HFFc6 (cell line): ENCODE measurements around the gene KDR. TPM values are rescaled to one million over a fixed set of nuclear protein-coding genes. Genes with fewer than 3 reads are reported as not detected.

Source experiments
- DNase-seq: peaks from one replicate; pipeline ENCODE4 v3.0.0-alpha.2; 2018
- H3K27ac Mint-ChIP-seq: 2 replicates; pipeline ENCODE4 v1.8.0; 2020; ENCODE audit warnings: mild to moderate bottlenecking, mixed read lengths
- H3K27me3 Mint-ChIP-seq: 2 replicates; pipeline ENCODE4 v1.8.0; 2021; ENCODE audit warnings: mild to moderate bottlenecking, moderate library complexity, mixed read lengths; ENCODE audit not compliant: insufficient read depth
- H3K36me3 Mint-ChIP-seq: 2 replicates; pipeline ENCODE4 v1.8.0; 2021; ENCODE audit warnings: low read depth, mixed read lengths
- H3K4me1 Mint-ChIP-seq: 2 replicates; pipeline ENCODE4 v1.8.0; 2020; ENCODE audit warnings: low read depth, mixed read lengths
- H3K4me3 Mint-ChIP-seq: 2 replicates; pipeline ENCODE4 v1.8.0; 2020; ENCODE audit warnings: mild to moderate bottlenecking, moderate library complexity, mixed read lengths
- H3K9me3 Mint-ChIP-seq: 2 replicates; pipeline ENCODE4 v1.8.0; 2020; ENCODE audit warnings: mild to moderate bottlenecking, mixed read lengths
- CTCF ChIP-seq: fragments of 200-600 bp; sonication (generic); IDR thresholded peaks from 2 replicates; pipeline ENCODE4 v1.5.0; 2021; ENCODE audit warnings: antibody characterized with exemption, mild to moderate bottlenecking
- total RNA-seq, 6 experiments: library from RNA; stranded (reverse); fragmentation: NEBNext Ultra II Directional; extraction: Animal tissue kit (Norgen Biotek cat#: 25700); gene quantifications; 2 replicates in 1 of 6; 3 replicates in 5 of 6; pipeline ENCODE4 v1.2.3, GENCODE V29; 2021

KDR gene
- total RNA-seq, 6 experiments from 2014 or later: not detected

DNA sequence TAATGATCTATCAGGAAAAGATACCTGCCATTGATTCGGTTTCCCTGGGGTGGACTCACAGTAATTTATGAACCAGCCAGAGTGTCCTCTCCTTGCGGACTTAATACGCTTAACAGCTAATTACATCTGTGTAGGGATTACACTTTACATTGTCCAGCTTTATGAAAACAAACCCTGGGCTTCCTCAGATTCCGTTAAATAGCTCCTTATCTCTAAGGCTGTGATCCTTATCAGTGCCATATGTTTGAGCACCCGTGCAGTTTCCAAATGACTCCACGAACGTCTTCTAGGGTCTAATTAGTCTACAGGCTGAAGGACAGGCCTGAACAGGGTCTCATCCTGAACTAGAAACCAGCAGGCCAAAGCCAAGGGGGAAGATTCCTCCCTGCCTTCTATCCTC lies 56.9 kb downstream of the KDR start:
- H3K4me3 Mint-ChIP-seq: no peak overlapping the region
- DNase-seq: no peak
- no peaks in the 10 kb centered on the region for H3K9me3 Mint-ChIP-seq
- TF ChIP-seq CTCF: no peak
- no peaks in the 10 kb centered on the region for H3K36me3 Mint-ChIP-seq
- H3K4me1 Mint-ChIP-seq: no peaks in the 10 kb centered on the region
- H3K27ac Mint-ChIP-seq: no peak overlapping the region
- H3K27me3 Mint-ChIP-seq: peaks cover 8% of the 10 kb centered on the region; the same call in 1 of the 2 replicates

DNA sequence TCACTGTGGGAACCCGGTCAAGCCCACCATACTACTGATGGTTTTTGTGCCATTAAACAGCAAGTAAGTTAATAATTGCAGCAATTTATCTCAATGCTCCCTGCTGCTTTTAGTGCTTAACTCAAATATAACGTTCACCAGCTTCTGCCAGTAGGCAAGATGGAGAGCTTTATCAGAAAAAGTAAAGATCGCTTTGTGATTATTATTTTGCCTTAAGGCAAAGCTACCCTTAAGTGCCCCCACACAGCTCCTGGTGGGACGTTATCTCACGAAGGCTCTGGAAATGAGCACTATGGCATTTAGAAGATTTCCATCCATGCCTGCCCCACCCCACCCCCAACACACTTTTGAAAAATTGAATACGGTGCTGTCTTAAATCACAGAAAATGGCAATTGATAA lies 59.4 kb downstream of the KDR start:
- no peak for TF ChIP-seq CTCF
- Mint-ChIP-seq H3K4me3 (no peak overlapping the region), H3K4me1 (no peaks in the 10 kb centered on the region), H3K36me3 (no peaks in the 10 kb centered on the region), H3K27ac (no peak overlapping the region), H3K27me3 (peaks cover 8% of the 10 kb centered on the region; the same call in 1 of the 2 replicates), H3K9me3 (no peaks in the 10 kb centered on the region)
- no peak for DNase-seq

DNA sequence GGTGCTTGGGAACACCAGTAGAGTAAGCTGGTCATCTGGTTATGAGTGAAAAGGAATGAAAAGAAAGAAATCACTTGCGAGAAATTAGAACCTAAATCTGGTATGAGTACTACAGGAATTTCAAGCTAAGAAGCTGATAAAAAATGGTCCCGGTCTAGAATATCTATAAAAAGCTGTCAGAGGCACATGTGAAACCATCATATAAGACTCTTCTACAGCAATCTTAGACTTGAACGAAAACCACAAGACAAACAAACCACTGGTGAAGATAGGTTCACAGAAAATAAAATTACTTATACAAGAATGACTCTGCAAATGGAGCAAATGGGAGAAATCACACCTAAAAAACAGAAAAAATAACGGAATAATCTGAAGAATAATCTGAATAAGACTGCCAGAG lies 69.9 kb downstream of the KDR start:
- Mint-ChIP-seq H3K9me3 (no peaks in the 10 kb centered on the region), H3K4me1 (no peaks in the 10 kb centered on the region), H3K27ac (no peak overlapping the region), H3K4me3 (no peak overlapping the region), H3K36me3 (no peaks in the 10 kb centered on the region), H3K27me3 (peaks cover 1% of the 10 kb centered on the region; the same call in 1 of the 2 replicates)
- TF ChIP-seq CTCF: no peak
- DNase-seq: no peak

- no peaks in the 10 kb centered on the region for H3K36me3 Mint-ChIP-seq
- H3K27ac Mint-ChIP-seq: no peak overlapping the region
- no peak overlapping the region for H3K4me3 Mint-ChIP-seq
- no peaks in the 10 kb centered on the region for H3K9me3 Mint-ChIP-seq
- no peak for DNase-seq
- TF ChIP-seq CTCF: no peak
- peaks cover 1% of the 10 kb centered on the region; the same call in 1 of the 2 replicates for H3K27me3 Mint-ChIP-seq
- H3K4me1 Mint-ChIP-seq: no peaks in the 10 kb centered on the region
These were observed 73.9 kb downstream of the KDR start for GRCh38 chr4:55051532-55051931.

- H3K9me3 Mint-ChIP-seq: no peaks in the 10 kb centered on the region
- DNase-seq: no peak
- no peak overlapping the region for H3K27ac Mint-ChIP-seq
- H3K4me1 Mint-ChIP-seq: no peaks in the 10 kb centered on the region
- peaks cover 1% of the 10 kb centered on the region; the same call in 1 of the 2 replicates for H3K27me3 Mint-ChIP-seq
- H3K4me3 Mint-ChIP-seq: no peak overlapping the region
- no peaks in the 10 kb centered on the region for H3K36me3 Mint-ChIP-seq
- TF ChIP-seq CTCF: no peak
These were observed 74.9 kb downstream of the KDR start for GRCh38 chr4:55050418-55050950.
